ENCODE measurements around the gene ICAM5.

- TF ChIP-seq CTCF (IDR thresholded peaks at IDR 0.05; ENCODE audit: low read length) (no peak), EZH2 (optimal IDR thresholded peaks at IDR 0.05; ENCODE audit: low read depth, low read length) (no peak)
These were observed 29.3 kb downstream of the ICAM5 start for GRCh38 chr19:10318807-10319682.

All from MM.1S (cell line).